Neural progenitor cell (in vitro differentiated cells): ENCODE data around the gene ARHGAP28.

ENCODE experiments used
- CTCF ChIP-seq: fragments of 200-600 bp; sonication (generic); IDR thresholded peaks from 2 replicates; pipeline ENCODE4 v1.5.1; 2017; ENCODE audit warnings: antibody characterized with exemption, mild to moderate bottlenecking
- EZH2 ChIP-seq: fragments of 200-600 bp; sonication (generic); IDR thresholded peaks from 2 replicates; pipeline ENCODE4 v1.6.1; 2017; ENCODE audit warnings: antibody characterized with exemption, mild to moderate bottlenecking, moderate library complexity
- EZH2phosphoT487 ChIP-seq: fragments of 200-600 bp; sonication (generic); IDR thresholded peaks from 2 replicates; pipeline ENCODE4 v1.6.1; 2017; ENCODE audit warnings: antibody characterized with exemption

- TF ChIP-seq EZH2phosphoT487 (no peak), CTCF (no peak), EZH2 (no peak)
Measured at GRCh38 chr18:6830916-6831315, 101.4 kb downstream of the ARHGAP28 start.
